Smooth muscle cell (in vitro differentiated cells): Measurements from ENCODE around the gene TCEAL3. TPM values are rescaled to one million over a fixed set of nuclear protein-coding genes. Genes with fewer than 3 reads are reported as not detected.
A peak's percentile ranks its signal among the peaks of the same experiment; 100 is the strongest.

ENCODE experiments used
- DNase-seq: peaks from one replicate; lab custom pipeline; 2025; ENCODE audit not compliant: unreplicated experiment; lab: John Stamatoyannopoulos, UW
- H2AFZ ChIP-seq: fragments of 200-600 bp; sonication (generic); 2 replicates; pipeline ENCODE4 v1.6.0; 2016; ENCODE audit warnings: antibody characterized with exemption, low read depth, mild to moderate bottlenecking
- H3F3A ChIP-seq: fragments of 200-600 bp; sonication (generic); 2 replicates; pipeline ENCODE4 v1.6.0; 2017; ENCODE audit warnings: antibody characterized with exemption, low read depth
- H3K27ac ChIP-seq: fragments of 200-600 bp; sonication (generic); 2 replicates; pipeline ENCODE4 v1.5.1; 2016; ENCODE audit warnings: low read depth, mild to moderate bottlenecking
- H3K27me3 ChIP-seq: fragments of 200-600 bp; sonication (generic); 2 replicates; pipeline ENCODE4 v1.6.1; 2016; ENCODE audit warnings: low read depth, mild to moderate bottlenecking
- H3K36me3 ChIP-seq: fragments of 200-600 bp; sonication (generic); 2 replicates; pipeline ENCODE4 v1.5.1; 2016; ENCODE audit warnings: low read depth
- H3K4me1 ChIP-seq: fragments of 200-600 bp; sonication (generic); 2 replicates; pipeline ENCODE4 v1.5.1; 2016; ENCODE audit warnings: low read depth
- H3K4me2 ChIP-seq: fragments of 200-600 bp; sonication (generic); 2 replicates; pipeline ENCODE4 v1.6.0; 2016; ENCODE audit warnings: mild to moderate bottlenecking
- H3K4me3 ChIP-seq: fragments of 200-600 bp; sonication (generic); 2 replicates; pipeline ENCODE4 v1.5.1; 2016; ENCODE audit warnings: mild to moderate bottlenecking
- H3K79me2 ChIP-seq: fragments of 200-600 bp; sonication (generic); 2 replicates; pipeline ENCODE4 v1.6.0; 2016; ENCODE audit warnings: low read depth, mild to moderate bottlenecking
- H3K9ac ChIP-seq: fragments of 200-600 bp; sonication (generic); 2 replicates; pipeline ENCODE4 v1.6.0; 2016; ENCODE audit warnings: low read depth
- H3K9me3 ChIP-seq: fragments of 200-600 bp; sonication (generic); replicated peaks from 2 replicates; pipeline ENCODE4 v1.5.1; 2016; ENCODE audit warnings: low read depth
- H4K20me1 ChIP-seq: fragments of 200-600 bp; sonication (generic); 2 replicates; pipeline ENCODE4 v1.6.0; 2016; ENCODE audit warnings: low read depth
- WGBS: methylation state at CpG from one replicate; pipeline ENCODE4 v1.1.7; 2016; ENCODE audit warnings: low lambda C conversion rate; 5-methylcytosine and 5-hydroxymethylcytosine counted together
- polyA plus RNA-seq: library from polyadenylated mRNA; unstranded; fragments of >200 nt; fragmentation: Nextera tagmentation; extraction: Ambion mirVana; gene quantifications from 2 replicates; pipeline ENCODE4 v1.2.1, GENCODE V29; 2016
- total RNA-seq: library from RNA; depleted of rRNA; stranded (reverse); fragments of >200 nt; gene quantifications from 2 replicates; pipeline ENCODE4 v1.2.3, GENCODE V29; 2014
- TF ChIP-seq, protein P1 (sequence below): fragments of 200-600 bp; sonication (generic); IDR thresholded peaks from 2 replicates; pipeline ENCODE4 v1.5.1; 2017; ENCODE audit warnings: borderline replicate concordance, mild to moderate bottlenecking, antibody characterized with exemption; ENCODE audit not compliant: insufficient read depth, poor library complexity, severe bottlenecking

TCEAL3 gene
- total and polyA plus RNA-seq, 2 experiments from 2014 or later, result 14.0 to 52.4 TPM

DNA sequence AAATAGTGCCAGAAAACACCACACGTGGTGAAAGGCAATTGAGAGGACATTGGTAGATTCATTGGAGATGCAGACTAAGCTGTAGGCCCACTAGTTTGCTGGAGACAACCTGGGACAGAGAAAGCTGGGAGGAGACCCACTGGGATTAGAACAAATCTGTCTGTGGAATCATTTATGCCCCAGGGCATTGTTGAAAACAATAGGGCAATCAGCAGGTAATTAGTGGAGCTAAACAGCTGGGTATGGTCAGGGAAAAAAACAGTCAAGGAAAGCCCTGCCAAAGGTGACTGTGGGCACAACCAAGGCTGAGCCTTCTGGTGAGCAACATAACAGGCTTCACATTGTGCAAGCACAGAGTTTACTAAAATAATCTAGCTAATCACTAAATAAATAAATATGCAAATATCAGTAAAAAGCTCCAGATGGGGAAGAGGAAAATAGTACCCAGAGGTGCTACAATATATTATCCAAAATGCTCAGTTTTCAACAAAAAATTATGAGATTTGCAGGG is 9.0 kb downstream of the TCEAL3 start:
- Histone ChIP-seq H3K9ac (no peak overlapping the region), H3F3A (no peaks in the 10 kb centered on the region), H4K20me1 (no peaks in the 10 kb centered on the region), H3K36me3 (no peaks in the 10 kb centered on the region), H3K9me3 (no peaks in the 10 kb centered on the region), H2AFZ (no peak overlapping the region), H3K4me1 (peaks cover 4% of the 10 kb centered on the region), H3K27me3 (no peaks in the 10 kb centered on the region), H3K79me2 (peaks cover 23% of the 10 kb centered on the region), H3K4me2 (no peak overlapping the region), H3K4me3 (no peak overlapping the region), H3K27ac (no peak overlapping the region)
- TF ChIP-seq, protein P1, sequence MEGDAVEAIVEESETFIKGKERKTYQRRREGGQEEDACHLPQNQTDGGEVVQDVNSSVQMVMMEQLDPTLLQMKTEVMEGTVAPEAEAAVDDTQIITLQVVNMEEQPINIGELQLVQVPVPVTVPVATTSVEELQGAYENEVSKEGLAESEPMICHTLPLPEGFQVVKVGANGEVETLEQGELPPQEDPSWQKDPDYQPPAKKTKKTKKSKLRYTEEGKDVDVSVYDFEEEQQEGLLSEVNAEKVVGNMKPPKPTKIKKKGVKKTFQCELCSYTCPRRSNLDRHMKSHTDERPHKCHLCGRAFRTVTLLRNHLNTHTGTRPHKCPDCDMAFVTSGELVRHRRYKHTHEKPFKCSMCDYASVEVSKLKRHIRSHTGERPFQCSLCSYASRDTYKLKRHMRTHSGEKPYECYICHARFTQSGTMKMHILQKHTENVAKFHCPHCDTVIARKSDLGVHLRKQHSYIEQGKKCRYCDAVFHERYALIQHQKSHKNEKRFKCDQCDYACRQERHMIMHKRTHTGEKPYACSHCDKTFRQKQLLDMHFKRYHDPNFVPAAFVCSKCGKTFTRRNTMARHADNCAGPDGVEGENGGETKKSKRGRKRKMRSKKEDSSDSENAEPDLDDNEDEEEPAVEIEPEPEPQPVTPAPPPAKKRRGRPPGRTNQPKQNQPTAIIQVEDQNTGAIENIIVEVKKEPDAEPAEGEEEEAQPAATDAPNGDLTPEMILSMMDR, result no peak
- 33% methylated on average over 1 of the region's 1 CpG for WGBS
- DNase-seq, result no peak

DNA sequence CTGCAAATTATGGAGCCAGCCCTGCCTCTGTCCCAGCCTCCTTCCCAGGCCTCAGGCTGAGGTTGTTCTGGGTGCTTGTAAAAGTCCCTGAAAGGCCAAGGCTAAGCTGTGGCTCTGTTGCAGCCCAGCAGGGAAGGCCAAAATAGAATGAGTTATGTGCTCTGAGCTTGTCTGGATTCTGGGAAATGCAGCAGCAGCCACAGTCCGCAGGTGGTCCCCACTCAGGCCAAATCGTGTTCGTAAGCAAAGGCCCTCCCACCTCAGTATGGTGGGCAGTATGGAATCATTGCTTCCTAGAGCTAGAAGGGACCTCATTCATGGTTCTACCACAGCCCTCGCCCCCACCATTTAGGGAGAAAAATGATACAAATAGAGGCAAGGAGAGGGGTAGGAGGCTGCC is 16.3 kb downstream of the TCEAL3 start:
- DNase-seq, result no peak
- no peak overlapping the region for H3K9ac ChIP-seq
- peaks cover 10% of the 10 kb centered on the region for H3F3A ChIP-seq
- no peaks in the 10 kb centered on the region for H3K27me3 ChIP-seq
- H3K4me1 ChIP-seq, result peaks cover 10% of the 10 kb centered on the region
- H3K79me2 ChIP-seq, result peaks cover 50% of the 10 kb centered on the region
- H3K4me2 ChIP-seq, result no peak overlapping the region
- H3K27ac ChIP-seq, result peak overlapping the region; percentile 57
- H2AFZ ChIP-seq, result no peak overlapping the region
- no peaks in the 10 kb centered on the region for H4K20me1 ChIP-seq
- WGBS, result 65% methylated on average over 4 of the region's 4 CpGs
- H3K9me3 ChIP-seq, result no peaks in the 10 kb centered on the region
- TF ChIP-seq, protein P1, result no peak
- no peak overlapping the region for H3K4me3 ChIP-seq
- no peaks in the 10 kb centered on the region for H3K36me3 ChIP-seq

- no peak for DNase-seq
- Histone ChIP-seq H3K79me2 (peaks cover 37% of the 10 kb centered on the region), H3K27me3 (no peaks in the 10 kb centered on the region), H3K4me2 (no peak overlapping the region), H3F3A (peaks cover 12% of the 10 kb centered on the region), H2AFZ (no peak overlapping the region), H4K20me1 (no peaks in the 10 kb centered on the region), H3K9ac (no peak overlapping the region), H3K36me3 (no peaks in the 10 kb centered on the region), H3K4me1 (peaks cover 18% of the 10 kb centered on the region), H3K27ac (no peak overlapping the region), H3K9me3 (no peaks in the 10 kb centered on the region), H3K4me3 (no peak overlapping the region)
- TF ChIP-seq, protein P1, result no peak
These were observed 19.1 kb downstream of the TCEAL3 start for GRCh38 chrX:103626855-103627254.
